Type B pancreatic cell (in vitro differentiated cells): Measurements from ENCODE around the gene PIH1D1. TPM values are rescaled to one million over a fixed set of nuclear protein-coding genes. Genes with fewer than 3 reads are reported as not detected.

Experiments
- DNase-seq: peaks from one replicate; pipeline ENCODE4 v3.0.0; 2021; ENCODE audit warnings: mixed read lengths; ENCODE audit not compliant: unreplicated experiment; ENCODE audit errors: extremely low spot score
- H3K27ac Mint-ChIP-seq: 2 replicates; pipeline ENCODE4 v1.8.0; 2021; ENCODE audit warnings: mild to moderate bottlenecking, mixed read lengths
- H3K27me3 Mint-ChIP-seq: 2 replicates; pipeline ENCODE4 v1.8.0; 2021; ENCODE audit warnings: mixed read lengths
- H3K36me3 Mint-ChIP-seq: 2 replicates; pipeline ENCODE4 v1.8.0; 2021; ENCODE audit warnings: mixed read lengths
- H3K4me1 Mint-ChIP-seq: one replicate; pipeline ENCODE4 v1.8.0; 2021; ENCODE audit warnings: mixed read lengths; ENCODE audit not compliant: unreplicated experiment
- H3K4me3 Mint-ChIP-seq: 2 replicates; pipeline ENCODE4 v1.8.0; 2021; ENCODE audit warnings: mild to moderate bottlenecking, mixed read lengths
- H3K9me3 Mint-ChIP-seq: 2 replicates; pipeline ENCODE4 v1.8.0; 2021; ENCODE audit warnings: mixed read lengths
- CTCF ChIP-seq: fragments of 200-600 bp; sonication (generic); conservative IDR thresholded peaks from 2 replicates; pipeline ENCODE4 v1.5.0; 2021; ENCODE audit warnings: antibody characterized with exemption, mild to moderate bottlenecking
- total RNA-seq: library from RNA; stranded (reverse); gene quantifications from 2 replicates; pipeline ENCODE4 v1.2.1, GENCODE V29; 2021; ENCODE audit warnings: low replicate concordance

PIH1D1 gene
- total RNA-seq, 1 donor from 2014 or later: 93.3 TPM

GRCh38 chr19:49433240-49433901 is 18.2 kb downstream of the PIH1D1 start:
- no peak for TF ChIP-seq CTCF
- no peaks in the 10 kb centered on the region for H3K36me3 Mint-ChIP-seq
- no peaks in the 10 kb centered on the region for H3K9me3 Mint-ChIP-seq
- no peak overlapping the region for H3K27ac Mint-ChIP-seq
- DNase-seq: no peak
- peaks cover 10% of the 10 kb centered on the region for H3K4me1 Mint-ChIP-seq
- no peak overlapping the region for H3K4me3 Mint-ChIP-seq
- H3K27me3 Mint-ChIP-seq: peaks cover 92% of the 10 kb centered on the region

- Mint-ChIP-seq H3K4me3 (no peak overlapping the region), H3K36me3 (no peaks in the 10 kb centered on the region)
- no peak for TF ChIP-seq CTCF
Measured at GRCh38 chr19:49432141-49433073, 19.2 kb downstream of the PIH1D1 start.

GRCh38 chr19:49431330-49431749 is 20.3 kb downstream of the PIH1D1 start:
- H3K4me1 Mint-ChIP-seq: peaks cover 19% of the 10 kb centered on the region

More at GRCh38 chr19:49432141-49433073, 19.2 kb downstream of the PIH1D1 start:
- H3K27ac Mint-ChIP-seq: no peak overlapping the region
- peaks cover 11% of the 10 kb centered on the region for H3K4me1 Mint-ChIP-seq
- H3K27me3 Mint-ChIP-seq: peaks cover 91% of the 10 kb centered on the region
- H3K9me3 Mint-ChIP-seq: no peaks in the 10 kb centered on the region
- DNase-seq: no peak

GRCh38 chr19:49430678-49431329 is 20.8 kb downstream of the PIH1D1 start:
- Mint-ChIP-seq H3K27me3 (peaks cover 91% of the 10 kb centered on the region), H3K4me1 (peaks cover 21% of the 10 kb centered on the region), H3K4me3 (no peak overlapping the region), H3K9me3 (no peaks in the 10 kb centered on the region), H3K36me3 (no peaks in the 10 kb centered on the region), H3K27ac (no peak overlapping the region)
- TF ChIP-seq CTCF: peak; percentile 51
- DNase-seq: no peak

More at GRCh38 chr19:49431330-49431749, 20.3 kb downstream of the PIH1D1 start:
- Mint-ChIP-seq H3K4me3 (no peak overlapping the region), H3K36me3 (no peaks in the 10 kb centered on the region), H3K27me3 (peaks cover 91% of the 10 kb centered on the region), H3K9me3 (no peaks in the 10 kb centered on the region), H3K27ac (no peak overlapping the region)
- no peak for DNase-seq
- TF ChIP-seq CTCF: no peak

GRCh38 chr19:49430172-49430677 is 21.4 kb downstream of the PIH1D1 start:
- TF ChIP-seq CTCF: no peak
- H3K27ac Mint-ChIP-seq: no peak overlapping the region
- no peaks in the 10 kb centered on the region for H3K36me3 Mint-ChIP-seq
- DNase-seq: no peak
- H3K4me3 Mint-ChIP-seq: no peak overlapping the region
- H3K4me1 Mint-ChIP-seq: peaks cover 21% of the 10 kb centered on the region
- H3K9me3 Mint-ChIP-seq: no peaks in the 10 kb centered on the region
- peaks cover 91% of the 10 kb centered on the region for H3K27me3 Mint-ChIP-seq
